H1 (cell line): ENCODE data around the gene FAM111A. TPM values are rescaled to one million over a fixed set of nuclear protein-coding genes. Genes with fewer than 3 reads are reported as not detected.

Source experiments
- CTCF ChIA-PET: fragments of 300-600 bp; sonication (Branson Sonifier 250); formaldehyde crosslinking; loops from one replicate; lab custom pipeline; 2021; ENCODE audit not compliant: partially characterized antibody; lab: Charles Lee
- POLR2A ChIA-PET: fragments of 300-600 bp; sonication (Branson Sonifier 250); formaldehyde crosslinking; loops from one replicate; lab custom pipeline; 2021; ENCODE audit warnings: inconsistent platforms; ENCODE audit not compliant: partially characterized antibody; lab: Charles Lee
- DNase-seq, 2 experiments: peaks; one replicate each; pipeline versions ENCODE4 v3.0.0 to v3.0.0-alpha.2; 2010 to 2022; ENCODE audit warnings: low spot score in 2 of 2, low read depth in 1 of 2, mixed read lengths in 1 of 2
- FAIRE-seq: peaks from 2 replicates; lab custom pipeline; 2011; peaks lifted over from hg19 to GRCh38; lab: Jason Lieb, UNC
- H2AFZ ChIP-seq: 2 replicates; pipeline ENCODE4 v1.8.1; 2012; ENCODE audit warnings: low read length, inconsistent platforms
- H2AK5ac ChIP-seq: 2 replicates; pipeline ENCODE4 v1.6.1; 2013; ENCODE audit warnings: low read depth, low read length
- H2BK120ac ChIP-seq: replicated peaks from 2 replicates; pipeline ENCODE3; 2013; ENCODE audit warnings: low read depth, low read length, inconsistent platforms
- H2BK12ac ChIP-seq: 2 replicates; pipeline ENCODE4 v1.6.1; 2013; ENCODE audit warnings: low read depth, low read length
- H2BK15ac ChIP-seq: 2 replicates; pipeline ENCODE4 v1.6.1; 2013; ENCODE audit warnings: low read length
- H2BK20ac ChIP-seq: 2 replicates; pipeline ENCODE4 v1.6.1; 2013; ENCODE audit warnings: low read length
- H2BK5ac ChIP-seq: 2 replicates; pipeline ENCODE4 v1.6.1; 2013; ENCODE audit warnings: low read depth, low read length
- H3K14ac ChIP-seq: 2 replicates; pipeline ENCODE4 v1.6.1; 2013; ENCODE audit warnings: inconsistent platforms; ENCODE audit not compliant: insufficient read length
- H3K18ac ChIP-seq: 2 replicates; pipeline ENCODE4 v1.6.1; 2013; ENCODE audit warnings: low read length; ENCODE audit errors: extremely low read depth
- H3K23ac ChIP-seq: 2 replicates; pipeline ENCODE4 v1.6.1; 2013; ENCODE audit warnings: inconsistent platforms; ENCODE audit not compliant: insufficient read length
- H3K23me2 ChIP-seq: 2 replicates; pipeline ENCODE4 v1.6.1; 2013; ENCODE audit warnings: low read depth, low read length
- H3K27ac ChIP-seq: 2 replicates; pipeline ENCODE4 v1.6.1; 2011; ENCODE audit warnings: low read depth, low read length, inconsistent platforms
- H3K27me3 ChIP-seq, 4 experiments: replicated peaks in 1 of 4; 1 replicate in 1 of 4; 2 replicates in 3 of 4; pipeline versions ENCODE4 v1.6.1 to v1.8.1; 2011 to 2013; ENCODE audit warnings: low read length in 3 of 4, mild to moderate bottlenecking in 3 of 4, inconsistent platforms in 2 of 4, mixed read lengths in 2 of 4, moderate library complexity in 1 of 4; ENCODE audit not compliant: control insufficient read depth in 3 of 4, insufficient read depth in 3 of 4; ENCODE audit errors: extremely low read depth in 1 of 4
- H3K36me3 ChIP-seq, 4 experiments: 2 replicates each; pipeline versions ENCODE4 v1.6.1 to v1.8.1; 2011 to 2013; ENCODE audit warnings: mild to moderate bottlenecking in 4 of 4, low read length in 3 of 4, moderate library complexity in 2 of 4, control low read depth in 1 of 4, inconsistent platforms in 1 of 4; ENCODE audit not compliant: insufficient read depth in 4 of 4, control insufficient read depth in 2 of 4
- H3K4ac ChIP-seq: replicated peaks from 2 replicates; pipeline ENCODE3; 2013; ENCODE audit warnings: low read length, low read depth, mixed read lengths, inconsistent platforms; ENCODE audit not compliant: insufficient read length
- H3K4me1 ChIP-seq, 4 experiments: replicated peaks in 1 of 4; 1 replicate in 1 of 4; 2 replicates in 3 of 4; pipeline versions ENCODE4 v1.6.1 to v1.8.1; 2011 to 2013; ENCODE audit warnings: low read length in 3 of 4, inconsistent platforms in 2 of 4, mixed read lengths in 1 of 4; ENCODE audit not compliant: insufficient read depth in 4 of 4, control insufficient read depth in 3 of 4
- H3K4me2 ChIP-seq, 2 experiments: 2 replicates each; pipeline versions ENCODE4 v1.6.1 to v1.8.1; 2011 to 2013; ENCODE audit warnings: low read depth in 2 of 2, low read length in 2 of 2, control low read depth in 1 of 2, inconsistent platforms in 1 of 2, mild to moderate bottlenecking in 1 of 2; ENCODE audit not compliant: insufficient read depth in 1 of 2
- H3K4me3 ChIP-seq, 4 experiments: fragments of 200-600, 300-600 bp in 1 of 4; sonication (generic), shearing (Covaris generic), sonication (Bioruptor Twin) in 1 of 4; 2 replicates each; pipeline versions ENCODE4 v1.5.1 to v1.8.1; 2011 to 2016; ENCODE audit warnings: low read length in 4 of 4, low read depth in 3 of 4, control low read depth in 2 of 4, inconsistent platforms in 2 of 4, mild to moderate bottlenecking in 2 of 4, mixed read lengths in 1 of 4, moderate library complexity in 1 of 4; ENCODE audit not compliant: insufficient read depth in 2 of 4; ENCODE audit errors: extremely low read depth in 1 of 4
- H3K56ac ChIP-seq: replicated peaks from 2 replicates; pipeline ENCODE3; 2013; ENCODE audit warnings: low read depth, mild to moderate bottlenecking, mixed read lengths, low read length, inconsistent platforms; ENCODE audit not compliant: insufficient read length
- H3K79me1 ChIP-seq: 2 replicates; pipeline ENCODE4 v1.6.1; 2013; ENCODE audit warnings: low read depth, low read length, control low read depth
- H3K79me2 ChIP-seq, 2 experiments: 2 replicates each; pipeline versions ENCODE4 v1.6.1 to v1.8.1; 2012 to 2013; ENCODE audit warnings: low read length in 2 of 2, mild to moderate bottlenecking in 2 of 2, inconsistent platforms in 1 of 2; ENCODE audit not compliant: insufficient read depth in 2 of 2, control insufficient read depth in 1 of 2
- H3K9ac ChIP-seq, 4 experiments: replicated peaks in 1 of 4; 1 replicate in 1 of 4; 2 replicates in 3 of 4; pipeline versions ENCODE4 v1.6.1 to v1.8.1; 2011 to 2013; ENCODE audit warnings: low read depth in 3 of 4, low read length in 3 of 4, control low read depth in 2 of 4, mild to moderate bottlenecking in 2 of 4, moderate library complexity in 2 of 4, inconsistent platforms in 1 of 4; ENCODE audit errors: extremely low read depth in 1 of 4
- H3K9me3 ChIP-seq, 2 experiments: 2 replicates each; pipeline versions ENCODE4 v1.6.1 to v1.8.1; 2012 to 2013; ENCODE audit warnings: mild to moderate bottlenecking in 2 of 2, moderate library complexity in 2 of 2, control low read depth in 1 of 2, inconsistent platforms in 1 of 2, low read depth in 1 of 2, low read length in 1 of 2, mixed read lengths in 1 of 2; ENCODE audit not compliant: insufficient read depth in 2 of 2
- H4K20me1 ChIP-seq, 2 experiments: replicated peaks in 1 of 2; 2 replicates each; pipeline versions ENCODE3 to v1.8.1; 2011 to 2013; ENCODE audit warnings: inconsistent platforms in 2 of 2, low read length in 2 of 2, mild to moderate bottlenecking in 1 of 2; ENCODE audit not compliant: insufficient read depth in 2 of 2, control insufficient read depth in 1 of 2
- H4K5ac ChIP-seq: 2 replicates; pipeline ENCODE4 v1.6.1; 2013; ENCODE audit warnings: low read length, low read depth, mixed read lengths, inconsistent platforms; ENCODE audit not compliant: insufficient read length
- H4K8ac ChIP-seq: 2 replicates; pipeline ENCODE4 v1.8.0; 2013; ENCODE audit warnings: mild to moderate bottlenecking, moderate library complexity, low read length, inconsistent platforms; ENCODE audit not compliant: insufficient read depth; ENCODE audit errors: extremely low read depth
- H4K91ac ChIP-seq: replicated peaks from 2 replicates; pipeline ENCODE3; 2013; ENCODE audit warnings: low read length, mixed read lengths, inconsistent platforms; ENCODE audit not compliant: insufficient read length
- CBX5 ChIP-seq: fragments of 300-800, 300-1000 bp; sonication (generic); IDR thresholded peaks from 2 replicates; pipeline ENCODE4 v1.7.1; 2016; ENCODE audit warnings: antibody characterized with exemption, low read length, low read depth
- CEBPB ChIP-seq: IDR thresholded peaks from 2 replicates; pipeline ENCODE4 v1.6.1; 2012; ENCODE audit warnings: low read depth, low read length
- GTF2F1 ChIP-seq: IDR thresholded peaks from 2 replicates; pipeline ENCODE4 v1.6.1; 2012; ENCODE audit warnings: low read depth, low read length, improper control_type of control experiment, borderline replicate concordance
- PHF8 ChIP-seq: fragments of 200-600 bp; sonication (generic); conservative IDR thresholded peaks from 2 replicates; pipeline ENCODE4 v1.7.1; 2012; ENCODE audit warnings: low read depth, mild to moderate bottlenecking, inconsistent platforms, low read length, moderate library complexity
- WGBS, 2 experiments: shearing (Covaris generic) in 1 of 2; methylation state at CpG; one replicate each; pipeline versions ENCODE4 v1.1.6 to v1.1.7; 2013 to 2015; ENCODE audit warnings: low lambda C conversion rate in 2 of 2, mixed read lengths in 2 of 2, inconsistent platforms in 1 of 2, low coverage in 1 of 2, missing lambda C conversion rate in 1 of 2; ENCODE audit not compliant: insufficient replicate concordance in 2 of 2, insufficient coverage in 1 of 2, insufficient read length in 1 of 2; ENCODE audit errors: extremely low coverage in 1 of 2, missing lambda C conversion rate in 1 of 2; 5-methylcytosine and 5-hydroxymethylcytosine counted together
- polyA plus RNA-seq, 7 experiments: library from polyadenylated mRNA; depleted of rRNA in 3 of 7; stranded (reverse) in 5 of 7; unstranded in 2 of 7; fragments of >200 nt in 5 of 7; fragments of 200-250 nt in 2 of 7; gene quantifications; 1 replicate in 5 of 7; 2 replicates in 1 of 7; 4 replicates in 1 of 7; pipeline versions ENCODE4 v1.2.1 to v1.2.3, GENCODE V29; 2011 to 2013; ENCODE audit warnings: missing spikeins in 2 of 7, mixed read lengths in 2 of 7
- total RNA-seq: library from RNA; stranded (reverse); fragmentation: NEBNext Ultra II Directional; extraction: Animal tissue kit (Norgen Biotek cat#: 25700); gene quantifications from 2 replicates; pipeline ENCODE4 v1.2.1, GENCODE V29; 2021
- TF ChIP-seq, protein P1 (sequence below): IDR thresholded peaks from 2 replicates; pipeline ENCODE4 v1.6.1; 2012; ENCODE audit warnings: low read length, inconsistent platforms

FAM111A gene
- total and polyA plus RNA-seq, 2 of the 8 experiments (the other 6 are each of a cell fraction or from before 2014, with no cell fraction given), result 10.2 to 29.9 TPM

- H4K20me1 ChIP-seq, result peaks cover 2% of the 10 kb centered on the region in 2 experiments
- H2BK15ac ChIP-seq, result no peak overlapping the region
- FAIRE-seq (no peak), DNase-seq (no peak)
- peaks cover 6 to 18% (median 10%) of the 10 kb centered on the region in 4 experiments; a peak in 6 of 7 replicates for H3K4me1 ChIP-seq
- H2BK20ac ChIP-seq, result no peak overlapping the region
- ChIA-PET POLR2A (interaction anchor here (0.6 to 5.5 kb wide), 5 partner anchors 10 to 546 kb away, joined by 3 to 79 read pairs (median 3); partner anchors contain the start of gene FAM111B), CTCF (interaction anchor here (0.6 to 9.6 kb wide), 9 partner anchors 9 to 1328 kb away, joined by 3 to 201 read pairs (median 4); no protein-coding TSS in a partner anchor)
- H4K8ac ChIP-seq, result no peak overlapping the region
- WGBS, 2 experiments, result 73% methylated on average over 7 of the region's 7 CpGs; no CpG with 5 or more reads in 1 of the 2 experiments
- no peaks in the 10 kb centered on the region for H3K9me3 ChIP-seq
- no peak overlapping the region for H2AK5ac ChIP-seq
- H3K36me3 ChIP-seq, result no peaks in the 10 kb centered on the region
- H3K56ac ChIP-seq, result no peak overlapping the region
- H3K23ac ChIP-seq, result no peak overlapping the region
- H3K4me2 ChIP-seq, result peak overlapping the region; percentile 98 to 99
- no peak overlapping the region for H4K91ac ChIP-seq
- no peak overlapping the region; a peak in 1 of 7 replicates for H3K9ac ChIP-seq
- H2AFZ ChIP-seq, result no peak overlapping the region
- no peak overlapping the region for H3K4ac ChIP-seq
- H3K18ac ChIP-seq, result no peak overlapping the region
- peaks cover 18% of the 10 kb centered on the region for H3K23me2 ChIP-seq
- no peak overlapping the region for H4K5ac ChIP-seq
- H3K4me3 ChIP-seq, result peak overlapping the region in 1 of 4 experiments; percentile 95; a peak in 2 of 8 replicates
- peaks cover 0 to 14% of the 10 kb centered on the region in 2 experiments; a peak in 2 of 4 replicates for H3K79me2 ChIP-seq
- no peak for TF ChIP-seq PHF8
- TF ChIP-seq CEBPB, result no peak
- TF ChIP-seq GTF2F1, result no peak
- TF ChIP-seq CBX5, result no peak
- TF ChIP-seq, protein P1, sequence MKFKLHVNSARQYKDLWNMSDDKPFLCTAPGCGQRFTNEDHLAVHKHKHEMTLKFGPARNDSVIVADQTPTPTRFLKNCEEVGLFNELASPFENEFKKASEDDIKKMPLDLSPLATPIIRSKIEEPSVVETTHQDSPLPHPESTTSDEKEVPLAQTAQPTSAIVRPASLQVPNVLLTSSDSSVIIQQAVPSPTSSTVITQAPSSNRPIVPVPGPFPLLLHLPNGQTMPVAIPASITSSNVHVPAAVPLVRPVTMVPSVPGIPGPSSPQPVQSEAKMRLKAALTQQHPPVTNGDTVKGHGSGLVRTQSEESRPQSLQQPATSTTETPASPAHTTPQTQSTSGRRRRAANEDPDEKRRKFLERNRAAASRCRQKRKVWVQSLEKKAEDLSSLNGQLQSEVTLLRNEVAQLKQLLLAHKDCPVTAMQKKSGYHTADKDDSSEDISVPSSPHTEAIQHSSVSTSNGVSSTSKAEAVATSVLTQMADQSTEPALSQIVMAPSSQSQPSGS, result no peak
- no peaks in the 10 kb centered on the region for H3K27me3 ChIP-seq
- no peak overlapping the region for H2BK5ac ChIP-seq
- no peak overlapping the region; the same call in 1 of the 2 replicates for H2BK12ac ChIP-seq
- no peak overlapping the region for H2BK120ac ChIP-seq
- no peaks in the 10 kb centered on the region for H3K79me1 ChIP-seq
- no peak overlapping the region for H3K27ac ChIP-seq
- no peak overlapping the region for H3K14ac ChIP-seq
Observed at GRCh38 chr11:59174664-59175033, 32.0 kb downstream of the FAM111A start.
